Neutrophil (primary cell): ENCODE data around the gene NSG1.

ENCODE experiments used
- H3K27ac ChIP-seq: fragments of 200-600 bp; sonication (generic); 2 replicates; pipeline ENCODE4 v1.5.1; 2016; ENCODE audit warnings: mild to moderate bottlenecking, moderate library complexity
- H3K27me3 ChIP-seq: fragments of 200-600 bp; sonication (generic); 2 replicates; pipeline ENCODE4 v1.6.0; 2016; ENCODE audit warnings: mild to moderate bottlenecking
- H3K36me3 ChIP-seq: fragments of 200-600 bp; sonication (generic); 2 replicates; pipeline ENCODE4 v1.5.1; 2017
- H3K4me1 ChIP-seq, 2 experiments: fragments of 200-600 bp in 1 of 2; sonication (generic) in 1 of 2; 1 replicate in 1 of 2; 2 replicates in 1 of 2; pipeline versions ENCODE4 v1.5.1 to v1.6.1; 2013 to 2016; ENCODE audit warnings: low read depth in 1 of 2, low read length in 1 of 2, mild to moderate bottlenecking in 1 of 2, moderate library complexity in 1 of 2; ENCODE audit not compliant: control insufficient read depth in 1 of 2, insufficient read depth in 1 of 2
- H3K4me3 ChIP-seq, 2 experiments: fragments of 200-600 bp in 1 of 2; sonication (generic) in 1 of 2; 1 replicate in 1 of 2; 2 replicates in 1 of 2; pipeline ENCODE4 v1.5.1; 2013 to 2016; ENCODE audit warnings: low read depth in 1 of 2, low read length in 1 of 2, mild to moderate bottlenecking in 1 of 2, moderate library complexity in 1 of 2
- H3K9me3 ChIP-seq: fragments of 200-600 bp; sonication (generic); 2 replicates; pipeline ENCODE4 v1.5.1; 2016
- TF ChIP-seq, protein P1 (sequence below): fragments of 200-600 bp; sonication (generic); IDR thresholded peaks from 2 replicates; pipeline ENCODE4 v1.5.1; 2016; ENCODE audit warnings: antibody characterized with exemption

NSG1 gene

DNA sequence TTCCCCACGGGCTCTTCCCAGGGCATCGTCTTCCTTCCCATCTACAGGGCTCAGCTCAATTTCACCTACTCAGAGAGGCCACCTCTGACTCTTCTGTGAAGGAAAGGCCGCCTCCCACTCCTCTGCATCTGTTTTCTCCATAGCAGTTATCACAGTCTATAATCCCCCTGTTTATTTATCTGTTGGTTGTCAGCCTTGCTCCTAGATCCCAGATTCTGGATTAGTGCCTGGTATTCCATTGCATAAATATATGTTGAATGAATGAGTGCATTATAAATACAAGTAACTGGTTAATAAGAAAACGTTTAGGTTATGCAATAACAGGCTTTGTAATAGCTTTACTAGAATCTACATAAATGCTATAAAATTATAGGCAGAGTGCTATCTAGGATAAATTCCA lies 52.9 kb downstream of the NSG1 start:
- TF ChIP-seq, protein P1, sequence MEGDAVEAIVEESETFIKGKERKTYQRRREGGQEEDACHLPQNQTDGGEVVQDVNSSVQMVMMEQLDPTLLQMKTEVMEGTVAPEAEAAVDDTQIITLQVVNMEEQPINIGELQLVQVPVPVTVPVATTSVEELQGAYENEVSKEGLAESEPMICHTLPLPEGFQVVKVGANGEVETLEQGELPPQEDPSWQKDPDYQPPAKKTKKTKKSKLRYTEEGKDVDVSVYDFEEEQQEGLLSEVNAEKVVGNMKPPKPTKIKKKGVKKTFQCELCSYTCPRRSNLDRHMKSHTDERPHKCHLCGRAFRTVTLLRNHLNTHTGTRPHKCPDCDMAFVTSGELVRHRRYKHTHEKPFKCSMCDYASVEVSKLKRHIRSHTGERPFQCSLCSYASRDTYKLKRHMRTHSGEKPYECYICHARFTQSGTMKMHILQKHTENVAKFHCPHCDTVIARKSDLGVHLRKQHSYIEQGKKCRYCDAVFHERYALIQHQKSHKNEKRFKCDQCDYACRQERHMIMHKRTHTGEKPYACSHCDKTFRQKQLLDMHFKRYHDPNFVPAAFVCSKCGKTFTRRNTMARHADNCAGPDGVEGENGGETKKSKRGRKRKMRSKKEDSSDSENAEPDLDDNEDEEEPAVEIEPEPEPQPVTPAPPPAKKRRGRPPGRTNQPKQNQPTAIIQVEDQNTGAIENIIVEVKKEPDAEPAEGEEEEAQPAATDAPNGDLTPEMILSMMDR: no peak
- no peaks in the 10 kb centered on the region for H3K27me3 ChIP-seq
- H3K36me3 ChIP-seq: peaks cover 24% of the 10 kb centered on the region

DNA sequence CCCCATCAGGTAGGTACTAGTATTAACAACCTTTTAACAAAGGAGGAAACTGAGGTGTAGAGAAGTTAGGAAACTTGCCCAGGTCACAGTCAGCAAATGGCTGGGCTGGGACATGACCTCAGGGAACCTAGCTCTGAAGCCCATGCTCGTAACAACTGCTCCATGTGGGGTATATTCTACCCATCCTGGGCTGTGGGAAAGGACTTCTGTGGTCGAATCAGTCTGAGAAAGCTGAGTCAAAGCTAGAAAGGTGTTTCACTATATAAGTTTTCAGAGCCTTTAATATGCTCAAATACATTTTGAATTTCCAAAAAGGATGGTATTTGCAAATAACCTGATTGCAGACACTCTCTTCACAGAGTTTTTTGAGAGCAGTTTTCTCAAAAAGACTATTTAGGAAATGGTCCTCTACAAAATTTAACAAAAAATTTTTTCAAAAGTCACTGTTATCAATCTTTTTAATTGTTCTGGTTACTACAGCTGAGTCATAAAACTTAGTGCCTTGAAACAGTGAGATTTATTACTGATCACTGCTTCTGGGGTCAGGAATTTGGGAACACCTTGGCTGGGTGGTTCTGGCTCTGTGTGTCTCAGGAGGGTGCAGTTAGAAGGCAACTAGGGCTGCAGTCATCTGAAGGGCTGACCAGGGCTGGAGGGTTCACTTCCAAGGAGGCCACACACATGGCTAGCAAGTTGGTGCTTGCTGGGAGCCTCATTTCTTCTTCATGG lies 53.6 kb downstream of the NSG1 start:
- no peak overlapping the region for H3K27ac ChIP-seq
- H3K4me1 ChIP-seq: no peaks in the 10 kb centered on the region
- H3K4me3 ChIP-seq: no peak overlapping the region
- no peaks in the 10 kb centered on the region for H3K27me3 ChIP-seq
- TF ChIP-seq, protein P1: no peak
- H3K9me3 ChIP-seq: no peaks in the 10 kb centered on the region
- peaks cover 19% of the 10 kb centered on the region for H3K36me3 ChIP-seq

More for the DNA sequence above, 52.9 kb downstream of the NSG1 start:
- no peak overlapping the region for H3K27ac ChIP-seq
- no peaks in the 10 kb centered on the region for H3K9me3 ChIP-seq
- no peak overlapping the region for H3K4me3 ChIP-seq
- no peaks in the 10 kb centered on the region for H3K4me1 ChIP-seq

DNA sequence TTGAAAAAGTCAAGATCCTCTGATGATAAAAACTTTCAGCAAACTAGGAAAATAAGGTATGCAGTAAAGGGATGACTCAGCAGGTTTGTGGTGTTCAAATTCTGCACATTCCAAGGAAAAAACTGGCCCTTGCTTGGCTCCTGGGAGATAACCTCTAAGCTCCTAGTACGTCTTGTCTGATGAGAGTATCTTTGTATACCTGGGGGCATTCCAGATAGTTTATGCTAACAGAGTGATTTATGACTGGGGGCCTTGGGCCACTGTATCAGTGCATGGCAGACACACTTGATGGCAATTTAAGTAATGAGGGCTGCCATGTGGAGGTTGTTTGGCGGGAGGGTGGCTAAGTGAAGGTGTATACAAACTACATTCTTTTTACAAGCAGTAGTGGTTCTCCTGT lies 56.9 kb downstream of the NSG1 start:
- H3K4me3 ChIP-seq: no peak overlapping the region
- TF ChIP-seq, protein P1: no peak
- no peak overlapping the region for H3K27ac ChIP-seq
- H3K4me1 ChIP-seq: no peaks in the 10 kb centered on the region
- H3K36me3 ChIP-seq: no peaks in the 10 kb centered on the region
- no peaks in the 10 kb centered on the region for H3K9me3 ChIP-seq
- no peaks in the 10 kb centered on the region for H3K27me3 ChIP-seq

DNA sequence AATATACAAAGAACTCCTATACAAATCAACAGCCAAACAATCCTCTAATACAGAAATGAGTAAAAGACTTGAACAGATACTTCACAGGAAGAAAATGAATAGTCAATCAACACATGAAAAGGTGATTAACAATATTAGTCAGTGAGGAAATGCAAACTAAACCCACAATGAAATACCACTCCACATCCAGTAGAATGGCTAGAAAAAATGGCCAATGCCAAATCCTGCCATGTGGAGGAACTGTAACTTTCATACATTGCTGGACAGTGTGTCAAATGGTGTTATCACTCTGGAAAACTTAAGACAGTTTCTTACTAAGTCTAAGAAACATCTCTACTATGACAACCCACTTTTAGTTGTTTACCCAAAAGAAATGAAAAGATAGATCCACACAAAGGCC lies 59.5 kb downstream of the NSG1 start:
- no peak overlapping the region for H3K4me3 ChIP-seq
- no peaks in the 10 kb centered on the region for H3K9me3 ChIP-seq
- no peaks in the 10 kb centered on the region for H3K4me1 ChIP-seq
- H3K27ac ChIP-seq: no peak overlapping the region
- TF ChIP-seq, protein P1: no peak
- H3K27me3 ChIP-seq: no peaks in the 10 kb centered on the region
- H3K36me3 ChIP-seq: peaks cover 3% of the 10 kb centered on the region

DNA sequence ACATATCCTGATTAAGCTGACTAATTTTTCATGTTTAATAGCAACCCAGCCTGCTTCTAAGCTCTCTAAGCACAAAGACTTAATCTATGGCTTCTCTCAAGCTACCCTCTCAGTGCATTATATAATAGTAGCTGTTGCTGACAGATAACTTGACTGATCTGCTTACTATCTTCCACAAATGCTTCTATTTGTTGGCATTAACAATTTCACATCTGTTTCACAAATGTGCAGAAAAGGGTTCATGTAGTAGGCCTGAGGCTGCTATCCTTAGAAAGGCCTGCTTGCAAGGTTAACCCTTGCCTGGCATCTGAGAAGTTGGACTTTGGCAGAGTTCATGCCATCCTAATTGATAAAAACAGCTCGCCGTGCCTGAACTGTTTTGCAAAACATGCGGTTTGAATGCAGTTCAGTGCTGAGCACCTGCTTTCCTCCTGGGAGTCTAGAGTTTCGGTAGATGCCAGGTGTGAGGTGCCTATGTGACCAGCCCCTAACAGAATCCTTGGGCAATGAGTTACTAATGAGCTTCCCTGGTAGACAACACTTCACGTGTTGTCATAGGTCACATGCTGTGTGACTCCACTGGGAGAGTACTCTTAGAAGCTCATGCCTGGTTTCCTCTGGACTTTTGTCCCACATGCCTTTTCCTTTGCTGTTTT lies 68.4 kb downstream of the NSG1 start:
- Histone ChIP-seq H3K9me3 (no peaks in the 10 kb centered on the region), H3K4me1 (no peaks in the 10 kb centered on the region), H3K36me3 (peaks cover 78% of the 10 kb centered on the region), H3K27me3 (no peaks in the 10 kb centered on the region), H3K27ac (no peak overlapping the region), H3K4me3 (no peak overlapping the region)
- TF ChIP-seq, protein P1: no peak
